ENCODE measurements around the gene ELAVL2. TPM values are rescaled to one million over a fixed set of nuclear protein-coding genes. Genes with fewer than 3 reads are reported as not detected.
A peak's percentile ranks its signal among the peaks of the same experiment; 100 is the strongest.

Gene ELAVL2
- total and polyA plus RNA-seq, 7 experiments from 2014 or later = not detected

DNA sequence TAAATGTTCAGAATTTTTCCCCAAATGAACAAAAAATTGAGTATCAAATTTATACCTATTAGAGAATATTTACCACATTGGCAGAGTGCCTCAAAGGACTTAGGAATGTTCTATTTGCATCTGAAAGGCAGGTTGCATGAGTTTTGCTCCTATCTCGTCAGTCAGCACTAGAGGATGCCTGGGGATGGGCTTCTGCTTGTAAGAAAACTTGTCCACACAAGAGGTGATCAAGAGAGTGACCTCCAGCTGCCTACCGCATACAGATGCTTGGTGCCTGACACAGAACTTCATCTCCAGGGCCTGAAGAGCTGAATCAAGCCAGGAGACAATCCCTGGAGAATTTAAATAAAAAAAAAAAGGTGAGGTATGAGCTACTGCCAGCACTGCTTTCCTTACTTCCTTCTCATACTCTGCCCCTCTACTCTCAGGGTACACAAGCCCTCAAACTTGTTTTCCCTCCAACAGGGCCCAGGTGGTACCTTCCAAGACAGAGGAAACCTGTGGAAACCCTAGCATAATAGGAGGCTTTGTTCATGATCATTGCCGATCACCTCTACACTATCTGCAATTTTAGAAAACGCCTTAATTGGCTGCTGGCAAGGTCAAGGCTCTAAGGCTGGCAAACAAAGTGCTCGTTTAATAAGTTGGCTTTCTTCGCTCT lies 166.6 kb downstream of the ELAVL2 start:
- DNase-seq (no peak), ATAC-seq (no peak)
- Histone ChIP-seq H3K4me1 (ENCODE audit: control insufficient read depth in 2 of 2, insufficient read depth in 2 of 2, low read length in 2 of 2) (no peaks in the 10 kb centered on the region), H3K27me3 (ENCODE audit: control insufficient read depth in 2 of 2, insufficient read depth in 2 of 2, low read length in 2 of 2) (no peaks in the 10 kb centered on the region), H3K4me3 (ENCODE audit: low read length) (no peak overlapping the region), H3K9me3 (ENCODE audit: control insufficient read depth in 2 of 3, low read length in 3 of 3) (no peaks in the 10 kb centered on the region), H3K36me3 (ENCODE audit: control insufficient read depth in 2 of 3, insufficient read depth in 3 of 3, low read length in 3 of 3) (no peaks in the 10 kb centered on the region), H3K27ac (ENCODE audit: low read depth, low read length) (no peak overlapping the region)
- Mint-ChIP-seq H3K4me3 (no peak overlapping the region), H3K9me3 (peaks cover 0 to 13% (median 7%) of the 10 kb centered on the region in 11 donors), H3K27me3 (peaks cover 0 to 4% (median 0%) of the 10 kb centered on the region in 5 donors), H3K27ac (no peak overlapping the region), H3K36me3 (peaks cover 0 to 5% (median 0%) of the 10 kb centered on the region in 5 donors), H3K4me1 (no peaks in the 10 kb centered on the region)
- intact Hi-C loops (cut with micrococcal nuclease) = no loop called here
- ChIA-PET CTCF (no interaction called here), POLR2A (no interaction called here)

DNA sequence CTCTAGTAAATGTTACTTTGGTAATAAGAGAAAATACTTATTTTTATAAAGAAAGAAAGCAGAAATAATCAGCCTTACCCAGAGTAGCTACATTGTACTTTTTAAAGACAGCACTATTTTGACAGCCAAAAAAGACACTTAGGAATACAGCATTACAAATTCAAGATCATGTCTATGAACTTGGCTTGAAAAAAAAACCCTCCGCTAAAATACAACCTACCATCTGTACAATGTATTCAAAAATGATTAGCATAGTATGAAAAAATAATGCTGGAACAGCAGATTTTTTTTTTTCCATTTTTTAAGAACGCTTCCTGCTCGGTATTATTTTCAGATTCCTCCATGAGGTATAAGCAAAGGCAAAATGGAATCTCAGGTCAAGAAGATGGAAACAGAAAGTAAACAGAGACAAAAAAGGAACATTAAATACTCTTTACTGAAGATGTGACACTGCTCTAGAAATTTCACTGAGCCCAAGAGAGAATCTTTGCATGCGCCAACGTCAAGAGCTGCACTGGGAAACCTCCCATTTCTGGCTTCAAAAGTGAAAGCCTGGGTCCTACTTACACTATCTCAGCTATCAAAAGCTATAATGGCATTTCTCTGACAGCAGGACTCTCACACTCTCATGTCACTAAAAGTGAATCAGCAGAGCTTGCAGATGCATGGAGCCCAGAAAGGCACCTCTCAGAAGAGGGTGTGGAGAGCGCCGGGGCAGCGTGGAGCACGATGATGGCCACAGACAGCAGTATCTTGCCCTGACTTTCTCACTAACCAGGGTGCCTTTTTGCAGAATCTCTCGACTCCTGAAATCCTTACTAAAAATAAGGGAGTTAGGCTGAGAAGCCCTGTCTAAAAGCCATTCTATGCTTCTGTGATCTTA lies 167.4 kb downstream of the ELAVL2 start:
- Histone ChIP-seq H3K9me3 (ENCODE audit: control insufficient read depth in 2 of 3, low read length in 3 of 3) (no peaks in the 10 kb centered on the region), H3K4me1 (ENCODE audit: control insufficient read depth in 2 of 2, insufficient read depth in 2 of 2, low read length in 2 of 2) (no peaks in the 10 kb centered on the region), H3K27ac (ENCODE audit: low read depth, low read length) (no peak overlapping the region), H3K36me3 (ENCODE audit: control insufficient read depth in 2 of 3, insufficient read depth in 3 of 3, low read length in 3 of 3) (no peaks in the 10 kb centered on the region), H3K27me3 (ENCODE audit: control insufficient read depth in 2 of 2, insufficient read depth in 2 of 2, low read length in 2 of 2) (no peaks in the 10 kb centered on the region), H3K4me3 (ENCODE audit: low read length) (no peak overlapping the region)
- H3K36me3 Mint-ChIP-seq = peaks cover 0 to 5% (median 0%) of the 10 kb centered on the region in 5 donors
- POLR2A ChIA-PET = no interaction called here
- no peak for DNase-seq
- CTCF ChIA-PET = no interaction called here
- no peak overlapping the region for H3K4me3 Mint-ChIP-seq
- intact Hi-C loops (cut with micrococcal nuclease) = no loop called here
- peaks cover 0 to 15% (median 7%) of the 10 kb centered on the region in 11 donors for H3K9me3 Mint-ChIP-seq
- no peaks in the 10 kb centered on the region for H3K4me1 Mint-ChIP-seq
- ATAC-seq = no peak
- peaks cover 0 to 4% (median 0%) of the 10 kb centered on the region in 5 donors for H3K27me3 Mint-ChIP-seq
- H3K27ac Mint-ChIP-seq = no peak overlapping the region

DNA sequence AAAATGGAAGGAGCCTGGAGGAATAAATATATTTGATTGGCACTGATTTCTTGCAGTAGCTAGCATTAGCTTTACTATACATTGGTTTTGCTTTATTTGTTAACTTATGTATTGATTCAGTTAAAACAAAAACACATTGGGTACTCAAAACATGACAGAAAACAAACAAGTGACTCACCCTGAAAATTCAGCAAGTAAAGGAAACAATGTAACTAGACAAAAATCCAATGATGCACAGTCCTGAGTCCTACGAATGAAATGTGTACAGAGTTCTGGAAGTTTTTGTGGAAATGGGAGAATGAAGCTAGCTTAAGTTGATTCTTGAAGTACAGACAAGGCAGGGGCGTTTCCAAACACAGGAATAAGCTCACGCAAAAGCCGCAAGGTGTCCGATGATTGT lies 175.0 kb downstream of the ELAVL2 start:
- Mint-ChIP-seq H3K9me3 (peaks cover 0 to 11% (median 3%) of the 10 kb centered on the region in 11 donors), H3K27ac (peak overlapping the region in 1 of 9 donors; percentile 26), H3K27me3 (no peaks in the 10 kb centered on the region), H3K4me1 (no peaks in the 10 kb centered on the region), H3K4me3 (no peak overlapping the region), H3K36me3 (no peaks in the 10 kb centered on the region)
- ChIA-PET CTCF (no interaction called here), POLR2A (no interaction called here)
- no peak for ATAC-seq
- Histone ChIP-seq H3K27me3 (ENCODE audit: control insufficient read depth in 2 of 2, insufficient read depth in 2 of 2, low read length in 2 of 2) (no peaks in the 10 kb centered on the region), H3K4me3 (ENCODE audit: low read length) (no peak overlapping the region), H3K4me1 (ENCODE audit: control insufficient read depth in 2 of 2, insufficient read depth in 2 of 2, low read length in 2 of 2) (no peaks in the 10 kb centered on the region), H3K36me3 (ENCODE audit: control insufficient read depth in 2 of 3, insufficient read depth in 3 of 3, low read length in 3 of 3) (no peaks in the 10 kb centered on the region), H3K27ac (ENCODE audit: low read depth, low read length) (no peak overlapping the region), H3K9me3 (ENCODE audit: control insufficient read depth in 2 of 3, low read length in 3 of 3) (no peaks in the 10 kb centered on the region)
- DNase-seq = no peak
- intact Hi-C loops (cut with micrococcal nuclease) = no loop called here

DNA sequence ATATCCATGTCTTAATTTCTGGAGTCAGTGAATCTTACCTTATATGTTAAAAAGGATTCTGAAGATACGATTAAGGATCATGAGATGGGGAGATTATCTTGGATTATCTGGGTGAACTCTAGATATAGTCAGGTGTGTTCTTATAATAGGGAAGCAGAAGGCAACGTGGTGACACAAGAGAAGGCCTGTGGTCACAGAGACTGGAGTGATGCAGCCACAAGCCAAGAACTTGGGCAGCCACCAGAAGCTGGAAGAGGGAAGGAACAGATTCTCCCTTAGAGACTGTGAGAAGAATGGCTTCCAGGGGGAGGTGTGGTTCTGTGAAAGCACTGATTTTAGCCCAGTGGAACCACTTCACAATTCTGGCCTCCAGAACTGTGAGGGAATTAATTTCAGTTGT lies 177.4 kb downstream of the ELAVL2 start:
- CTCF ChIA-PET = no interaction called here
- H3K4me3 ChIP-seq (ENCODE audit: low read length) = no peak overlapping the region

DNA sequence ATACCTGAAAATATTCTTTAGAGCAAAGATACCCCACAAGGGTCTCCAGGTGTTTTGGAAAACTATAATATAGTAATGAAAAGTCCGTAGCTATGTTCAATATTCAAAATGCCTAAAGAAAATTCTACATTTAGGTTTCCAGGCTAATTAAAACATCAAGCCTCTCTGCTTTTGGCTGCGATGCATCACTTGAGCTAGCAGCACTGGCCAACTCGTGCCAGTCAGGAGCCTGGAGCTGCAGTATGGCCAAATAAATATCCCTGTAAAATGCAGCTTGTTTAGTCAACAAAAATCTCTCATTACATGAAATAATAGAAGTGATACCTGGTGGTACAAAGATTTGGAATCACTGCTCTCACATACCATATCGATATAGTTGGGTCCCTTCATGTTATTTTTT lies 181.1 kb downstream of the ELAVL2 start:
- no peaks in the 10 kb centered on the region for H3K27me3 Mint-ChIP-seq
- H3K4me3 Mint-ChIP-seq = no peak overlapping the region
- H3K36me3 Mint-ChIP-seq = no peaks in the 10 kb centered on the region
- no peak overlapping the region for H3K27ac ChIP-seq (ENCODE audit: low read depth, low read length)
- intact Hi-C loops (cut with micrococcal nuclease) = no loop called here
- H3K4me1 ChIP-seq (ENCODE audit: control insufficient read depth in 2 of 2, insufficient read depth in 2 of 2, low read length in 2 of 2) = no peaks in the 10 kb centered on the region
- H3K9me3 ChIP-seq (ENCODE audit: control insufficient read depth in 2 of 3, low read length in 3 of 3) = no peaks in the 10 kb centered on the region
- H3K27ac Mint-ChIP-seq = no peak overlapping the region
- no peak for DNase-seq
- H3K9me3 Mint-ChIP-seq = peaks cover 0 to 11% (median 7%) of the 10 kb centered on the region in 11 donors
- H3K4me1 Mint-ChIP-seq = no peaks in the 10 kb centered on the region
- CTCF ChIA-PET = no interaction called here
- H3K27me3 ChIP-seq (ENCODE audit: control insufficient read depth in 2 of 2, insufficient read depth in 2 of 2, low read length in 2 of 2) = no peaks in the 10 kb centered on the region
- POLR2A ChIA-PET = no interaction called here
- no peaks in the 10 kb centered on the region for H3K36me3 ChIP-seq (ENCODE audit: control insufficient read depth in 2 of 3, insufficient read depth in 3 of 3, low read length in 3 of 3)
- no peak overlapping the region for H3K4me3 ChIP-seq (ENCODE audit: low read length)
- no peak for ATAC-seq

More for the DNA sequence above, 177.4 kb downstream of the ELAVL2 start:
- Histone ChIP-seq H3K4me1 (ENCODE audit: control insufficient read depth in 2 of 2, insufficient read depth in 2 of 2, low read length in 2 of 2) (no peaks in the 10 kb centered on the region), H3K9me3 (ENCODE audit: control insufficient read depth in 2 of 3, low read length in 3 of 3) (no peaks in the 10 kb centered on the region), H3K27me3 (ENCODE audit: control insufficient read depth in 2 of 2, insufficient read depth in 2 of 2, low read length in 2 of 2) (no peaks in the 10 kb centered on the region), H3K36me3 (ENCODE audit: control insufficient read depth in 2 of 3, insufficient read depth in 3 of 3, low read length in 3 of 3) (no peaks in the 10 kb centered on the region), H3K27ac (ENCODE audit: low read depth, low read length) (no peak overlapping the region)
- Mint-ChIP-seq H3K4me1 (no peaks in the 10 kb centered on the region), H3K9me3 (peaks cover 0 to 16% (median 3%) of the 10 kb centered on the region in 11 donors), H3K36me3 (no peaks in the 10 kb centered on the region), H3K4me3 (no peak overlapping the region), H3K27ac (no peak overlapping the region), H3K27me3 (no peaks in the 10 kb centered on the region)
- no peak for ATAC-seq
- POLR2A ChIA-PET = no interaction called here
- no peak for DNase-seq
- intact Hi-C loops (cut with micrococcal nuclease) = no loop called here

DNA sequence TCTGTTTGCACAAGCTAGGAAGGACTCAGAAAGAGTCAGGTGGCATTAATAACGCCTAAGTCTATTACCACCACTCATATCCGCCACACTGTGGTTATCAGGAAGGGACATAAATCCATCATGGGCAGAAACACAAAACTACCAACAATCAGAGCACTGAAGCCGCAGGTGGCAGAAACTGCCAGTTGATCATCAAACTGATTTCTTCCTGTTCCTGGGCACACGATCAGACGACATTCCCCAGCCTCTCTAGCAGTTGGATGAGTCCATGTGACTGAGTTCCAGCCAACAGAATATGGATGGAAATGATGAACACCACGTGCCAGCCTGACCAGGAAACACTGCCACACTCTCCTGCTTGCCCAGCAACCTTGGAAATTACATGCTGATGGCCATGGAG lies 181.7 kb downstream of the ELAVL2 start:
- Mint-ChIP-seq H3K27me3 (no peaks in the 10 kb centered on the region), H3K36me3 (no peaks in the 10 kb centered on the region), H3K9me3 (peaks cover 0 to 12% (median 7%) of the 10 kb centered on the region in 11 donors), H3K4me3 (no peak overlapping the region), H3K27ac (no peak overlapping the region), H3K4me1 (no peaks in the 10 kb centered on the region)
- no peak for ATAC-seq
- no peak for DNase-seq
- H3K36me3 ChIP-seq (ENCODE audit: control insufficient read depth in 2 of 3, insufficient read depth in 3 of 3, low read length in 3 of 3) = no peaks in the 10 kb centered on the region
- H3K4me3 ChIP-seq (ENCODE audit: low read length) = no peak overlapping the region
- CTCF ChIA-PET = no interaction called here
- no peaks in the 10 kb centered on the region for H3K27me3 ChIP-seq (ENCODE audit: control insufficient read depth in 2 of 2, insufficient read depth in 2 of 2, low read length in 2 of 2)
- intact Hi-C loops (cut with micrococcal nuclease) = no loop called here
- POLR2A ChIA-PET = no interaction called here
- no peak overlapping the region for H3K27ac ChIP-seq (ENCODE audit: low read depth, low read length)
- no peaks in the 10 kb centered on the region for H3K4me1 ChIP-seq (ENCODE audit: control insufficient read depth in 2 of 2, insufficient read depth in 2 of 2, low read length in 2 of 2)
- no peaks in the 10 kb centered on the region for H3K9me3 ChIP-seq (ENCODE audit: control insufficient read depth in 2 of 3, low read length in 3 of 3)

Data from naive thymus-derived CD4-positive, alpha-beta T cell (primary cell).